ENCODE results near the gene EYS.
"Not testable (repeated sequence)": the region's sequence is repeated elsewhere in the genome, so short reads cannot be mapped to it uniquely, and the experiment has no call there.

EYS gene

GRCh38 chr6:63975699-63976098 is 1731.3 kb downstream of the EYS start (continued):
- TF ChIP-seq PATZ1 (CRISPR knock-in tag; IDR thresholded peaks at IDR 0.05; ENCODE audit: borderline replicate concordance) (no peak), ARNTL (CRISPR knock-in tag; IDR thresholded peaks at IDR 0.05; ENCODE audit: borderline replicate concordance, low read depth) (no peak), ISL1 (CRISPR knock-in tag; IDR thresholded peaks at IDR 0.05) (no peak), ZFP3 (CRISPR knock-in tag; IDR thresholded peaks at IDR 0.05) (no peak)

- ATAC-seq, result no peak
- TF ChIP-seq CSDC2 (CRISPR knock-in tag; IDR thresholded peaks at IDR 0.05) (no peak), SNAI2 (CRISPR knock-in tag; IDR thresholded peaks at IDR 0.05) (no peak), ZNF565 (CRISPR knock-in tag; conservative IDR thresholded peaks at IDR 0.05; ENCODE audit: low read depth) (no peak), GLIS3 (CRISPR knock-in tag; IDR thresholded peaks at IDR 0.05) (no peak), TSHZ2 (CRISPR knock-in tag; IDR thresholded peaks at IDR 0.05) (no peak), TCF4 (CRISPR knock-in tag; IDR thresholded peaks at IDR 0.05; ENCODE audit: borderline replicate concordance) (no peak), TOX (CRISPR knock-in tag; IDR thresholded peaks at IDR 0.05; ENCODE audit: borderline replicate concordance) (no peak), ISL1 (CRISPR knock-in tag; IDR thresholded peaks at IDR 0.05) (no peak), CSRNP3 (CRISPR knock-in tag; IDR thresholded peaks at IDR 0.05) (no peak), ZFP30 (CRISPR knock-in tag; IDR thresholded peaks at IDR 0.05) (no peak), ZFP3 (CRISPR knock-in tag; IDR thresholded peaks at IDR 0.05) (no peak), POU6F1 (CRISPR knock-in tag; IDR thresholded peaks at IDR 0.05; ENCODE audit: borderline replicate concordance, low read depth) (no peak)
These were observed 1738.4 kb downstream of the EYS start for GRCh38 chr6:63968650-63969049.

- ATAC-seq, result no peak
- TF ChIP-seq GLIS3 (CRISPR knock-in tag; IDR thresholded peaks at IDR 0.05) (no peak), ZNF8 (CRISPR knock-in tag; IDR thresholded peaks at IDR 0.05) (no peak), CSDC2 (CRISPR knock-in tag; IDR thresholded peaks at IDR 0.05) (no peak), ESRRG (CRISPR knock-in tag; IDR thresholded peaks at IDR 0.05) (no peak)
These were observed 1742.7 kb downstream of the EYS start for GRCh38 chr6:63964366-63964765.

- TF ChIP-seq GLIS3 (CRISPR knock-in tag; IDR thresholded peaks at IDR 0.05), result no peak
- TF ChIP-seq BACH2 (CRISPR knock-in tag; IDR thresholded peaks at IDR 0.05; ENCODE audit: borderline replicate concordance), result no peak
- no peak for TF ChIP-seq ESRRG (CRISPR knock-in tag; IDR thresholded peaks at IDR 0.05)
- TF ChIP-seq TOX (CRISPR knock-in tag; IDR thresholded peaks at IDR 0.05; ENCODE audit: borderline replicate concordance), result no peak
- no peak for ATAC-seq
These were observed 1743.2 kb downstream of the EYS start for GRCh38 chr6:63963769-63964315.

- ATAC-seq, result not testable (repeated sequence)
These were observed 1753.5 kb downstream of the EYS start for GRCh38 chr6:63953336-63954021.

Data from SK-N-SH treated with all-trans-retinoic acid at 6 μM for 48 hours (cell line).